Endometrium (tissue), 2 donors: Measurements from ENCODE around the gene VMAC.

Experiments used
- FAIRE-seq: peaks from 2 replicates; lab custom pipeline; 2012; peaks lifted over from hg19 to GRCh38; lab: Jason Lieb, UNC
- donor health status: control.
- donor health status: control.

The VMAC gene

DNA sequence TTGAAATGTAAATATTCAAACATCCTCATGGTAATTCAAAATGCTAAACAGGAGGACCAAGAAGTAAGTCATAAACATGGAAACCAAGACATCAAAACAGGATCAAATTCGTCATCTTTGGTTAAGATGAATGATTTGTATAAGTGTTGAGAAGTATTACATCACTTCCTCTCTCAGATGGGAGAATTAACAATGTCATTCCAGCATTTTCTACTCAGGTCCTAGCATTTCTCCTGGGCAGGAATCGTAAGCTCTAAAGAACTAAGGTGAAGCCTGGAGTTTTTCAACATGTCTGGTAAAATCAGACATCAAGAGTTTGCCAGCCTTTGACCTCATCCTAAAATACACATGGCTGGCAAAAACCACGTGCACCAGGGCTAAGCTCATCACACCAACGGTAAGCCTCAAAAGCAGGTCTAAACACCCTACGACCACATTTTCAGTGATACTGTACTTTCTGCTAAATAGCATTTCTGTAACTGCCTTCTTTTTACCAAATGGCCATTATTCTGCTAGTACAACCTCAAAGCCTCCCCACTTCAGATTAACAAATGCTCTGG lies 48.4 kb downstream of the VMAC start:
- FAIRE-seq = no peak

DNA sequence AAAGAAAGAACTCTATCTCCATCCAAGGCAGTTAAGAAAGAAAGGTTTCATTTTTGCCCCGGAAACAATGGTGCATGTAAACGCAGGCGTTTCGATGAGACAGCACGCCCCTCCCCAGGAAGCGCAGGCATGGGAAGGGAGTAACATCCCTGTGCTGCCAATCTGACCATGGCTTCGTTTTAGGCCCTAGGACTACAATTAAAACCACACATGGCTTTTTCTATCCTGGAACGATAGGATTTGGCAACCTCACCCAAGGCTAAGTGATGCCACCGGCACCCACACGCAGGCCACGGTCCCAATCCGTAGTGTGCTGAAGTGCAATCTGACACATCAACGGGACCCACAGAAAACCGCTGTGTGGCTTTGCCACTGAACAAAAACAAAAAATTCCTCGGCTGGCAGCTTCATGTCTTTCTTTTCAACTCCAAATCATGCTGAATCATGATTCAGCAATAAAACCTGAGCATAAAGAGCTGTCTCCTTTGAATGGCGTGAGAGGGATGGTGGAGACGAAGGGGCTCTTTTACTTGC lies 49.1 kb downstream of the VMAC start:
- FAIRE-seq = no peak

DNA sequence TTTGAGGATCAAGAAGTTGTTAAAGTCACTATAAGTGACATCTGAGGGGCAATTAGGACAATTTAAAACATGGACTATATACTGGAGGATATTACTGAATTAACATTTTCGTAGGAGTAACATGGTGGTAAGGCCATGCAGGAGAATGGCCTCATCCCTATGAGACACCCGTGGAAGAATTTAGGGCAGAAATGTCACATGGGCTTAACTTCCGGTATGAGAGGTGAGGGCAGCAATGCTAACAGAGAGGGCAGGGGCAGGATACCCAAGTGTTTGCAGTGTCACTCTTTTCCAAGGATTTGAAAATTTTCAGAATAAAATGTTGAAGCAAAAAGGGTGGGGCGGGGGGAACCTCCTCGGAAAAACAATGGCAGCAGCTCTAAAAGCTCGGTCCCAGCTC lies 49.6 kb downstream of the VMAC start:
- no peak for FAIRE-seq

DNA sequence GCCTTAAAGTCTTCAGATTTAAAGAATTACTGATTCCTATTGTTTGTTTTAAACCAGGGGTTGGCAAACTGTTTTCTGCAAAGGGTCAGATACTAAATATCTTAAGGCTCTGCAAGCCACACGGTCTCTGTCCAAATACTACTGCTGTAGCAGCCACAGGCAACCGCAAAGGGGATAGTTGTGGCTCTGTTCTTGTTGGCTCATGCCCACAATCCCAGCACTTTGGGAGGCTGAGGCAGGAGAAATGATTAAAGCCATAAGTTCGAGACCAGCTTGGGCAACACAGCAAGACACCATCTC lies 50.9 kb downstream of the VMAC start:
- no peak for FAIRE-seq

DNA sequence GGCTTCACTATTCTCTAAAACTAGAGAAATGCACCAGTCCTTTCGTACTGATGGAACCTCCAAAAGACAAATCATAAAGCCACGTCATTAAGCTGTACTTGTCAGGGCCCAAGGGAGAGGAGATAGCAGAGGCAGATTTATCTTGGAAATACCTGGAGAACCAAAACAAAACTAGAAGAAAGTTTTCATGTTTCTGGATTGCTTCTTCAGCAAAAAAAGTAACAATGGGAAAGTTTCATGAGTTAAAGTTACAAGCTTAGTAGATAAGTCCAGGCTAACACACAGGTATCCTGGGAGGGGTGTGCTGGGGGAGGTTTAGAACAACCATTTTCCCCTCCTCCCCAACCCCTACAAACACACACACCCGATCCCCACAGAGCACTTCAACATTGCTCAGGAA lies 51.7 kb downstream of the VMAC start:
- FAIRE-seq = no peak

DNA sequence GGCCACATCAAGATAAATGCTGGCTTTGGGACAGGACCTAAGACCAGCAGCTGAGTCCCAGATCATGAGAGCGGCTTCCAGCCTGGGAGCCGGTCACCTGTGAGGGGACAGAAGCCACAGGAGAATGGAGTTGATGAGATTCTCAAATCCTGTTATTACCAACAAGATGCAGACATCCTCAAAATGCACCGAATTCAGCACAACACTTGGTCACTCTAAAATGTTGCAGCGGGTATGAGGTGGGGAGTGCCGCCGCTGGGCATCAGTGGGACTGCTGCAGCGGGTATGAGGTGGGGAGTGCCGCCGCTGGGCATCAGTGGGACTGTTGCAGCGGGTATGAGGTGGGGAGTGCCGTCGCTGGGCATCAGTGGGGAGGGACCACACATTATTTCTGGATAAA lies 52.1 kb downstream of the VMAC start:
- no peak for FAIRE-seq

DNA sequence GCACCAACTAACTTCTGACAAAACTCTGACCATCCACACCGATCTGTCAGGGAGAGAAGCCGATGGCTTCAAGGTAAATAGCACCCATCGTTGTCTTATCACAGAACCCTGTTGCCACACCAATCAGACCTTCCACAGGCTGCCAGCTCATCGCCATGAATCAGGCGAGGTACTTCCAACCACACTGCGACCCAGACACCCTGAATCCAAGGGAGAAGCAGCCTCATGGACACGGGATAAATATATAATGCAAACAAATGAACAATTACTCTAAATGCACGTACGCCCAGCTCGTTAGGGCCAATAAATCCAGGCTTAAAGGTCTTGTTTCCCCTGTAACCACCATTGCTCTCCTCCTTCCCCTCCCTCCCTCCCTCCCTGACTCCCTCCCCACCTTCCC lies 52.5 kb downstream of the VMAC start:
- FAIRE-seq = no peak

DNA sequence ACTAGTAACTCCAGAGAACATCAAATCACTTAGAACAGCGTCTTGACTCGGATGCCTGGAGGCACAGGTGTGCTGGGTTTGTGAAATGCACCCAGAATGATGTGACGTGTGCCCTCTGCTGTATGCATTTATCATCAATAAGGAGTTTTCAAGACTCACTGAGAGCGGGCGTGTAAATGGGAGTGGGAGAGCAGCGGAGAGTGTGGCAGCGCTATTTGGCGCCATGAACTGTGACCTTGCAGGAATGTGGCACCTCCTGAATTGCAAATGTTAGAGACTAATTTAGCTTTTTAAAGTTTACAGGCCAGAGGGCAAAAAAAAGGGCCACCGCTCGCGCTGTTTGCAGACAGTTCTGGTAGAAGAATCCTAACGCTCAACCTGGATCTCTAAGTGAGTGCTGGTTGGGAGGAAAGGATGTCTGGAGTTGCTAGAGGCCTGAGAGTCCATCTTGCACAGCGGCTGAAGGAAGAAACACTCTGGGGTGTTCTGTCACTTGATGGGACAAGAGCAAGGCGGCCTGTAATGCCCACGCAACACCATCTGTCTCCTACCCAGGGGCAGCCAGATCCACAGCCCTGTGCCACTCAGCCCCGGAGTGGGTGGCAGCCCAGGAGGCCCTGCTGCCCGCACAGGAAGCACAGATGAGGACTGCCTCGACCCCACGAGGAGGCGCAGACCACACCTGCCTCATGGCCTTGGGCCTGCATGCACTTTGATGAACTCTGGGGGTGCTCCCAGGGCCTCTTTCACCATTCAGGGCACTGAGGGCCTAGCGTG lies 53.6 kb downstream of the VMAC start:
- FAIRE-seq = no peak

DNA sequence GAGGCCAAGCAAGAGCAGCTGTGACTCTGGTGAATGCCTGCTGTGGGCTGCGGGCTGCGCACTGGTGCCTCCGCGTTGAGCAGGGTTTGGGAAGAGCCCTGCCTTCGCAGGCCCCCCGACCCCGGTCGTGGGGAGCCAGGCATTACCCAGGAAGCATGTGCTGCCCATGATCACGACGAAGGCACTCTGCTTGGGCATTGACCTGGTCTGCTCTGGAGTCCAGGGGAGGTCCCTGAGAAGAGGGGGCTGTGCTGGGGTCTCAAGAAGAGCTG lies 54.1 kb downstream of the VMAC start:
- FAIRE-seq = no peak

DNA sequence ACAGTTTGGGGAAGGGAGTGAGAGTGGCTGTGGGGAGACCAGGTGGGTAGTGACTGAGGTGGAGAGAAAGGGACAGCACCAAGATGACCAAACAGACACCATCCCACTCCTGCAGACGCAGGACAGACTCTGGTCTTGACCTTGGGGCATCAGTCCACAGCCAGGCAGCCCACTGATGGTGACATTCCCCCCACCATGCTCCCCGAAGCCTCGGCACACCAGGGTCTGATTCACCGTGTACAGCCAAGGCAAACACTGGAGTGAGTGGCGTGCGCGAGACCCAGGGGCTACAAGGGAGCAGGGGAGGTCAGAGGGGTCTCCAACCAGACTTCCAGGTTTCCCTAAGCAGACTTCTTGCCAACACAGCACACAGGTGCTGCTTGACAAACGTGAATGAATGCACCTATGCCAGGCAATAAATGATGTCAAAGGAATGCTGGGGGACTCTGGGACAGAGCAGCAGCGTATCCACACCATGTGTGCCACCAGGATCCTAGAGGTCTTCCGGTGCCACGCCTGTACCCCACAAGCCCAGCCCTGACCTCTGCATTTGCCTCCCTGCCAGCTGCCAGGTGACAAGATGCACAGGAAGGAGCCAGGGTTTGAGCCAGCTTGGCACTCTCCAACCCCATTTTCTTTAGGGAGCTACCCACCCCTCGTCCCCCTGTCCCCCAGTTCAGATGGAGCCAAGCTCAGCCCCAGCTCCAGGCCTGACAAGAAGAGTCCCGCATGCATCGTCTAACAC lies 54.8 kb downstream of the VMAC start:
- FAIRE-seq = no peak
